ENCODE data around the gene DOCK6.
"Not testable (repeated sequence)": the region's sequence is repeated elsewhere in the genome, so short reads cannot be mapped to it uniquely, and the experiment has no call there.

The DOCK6 gene

DNA sequence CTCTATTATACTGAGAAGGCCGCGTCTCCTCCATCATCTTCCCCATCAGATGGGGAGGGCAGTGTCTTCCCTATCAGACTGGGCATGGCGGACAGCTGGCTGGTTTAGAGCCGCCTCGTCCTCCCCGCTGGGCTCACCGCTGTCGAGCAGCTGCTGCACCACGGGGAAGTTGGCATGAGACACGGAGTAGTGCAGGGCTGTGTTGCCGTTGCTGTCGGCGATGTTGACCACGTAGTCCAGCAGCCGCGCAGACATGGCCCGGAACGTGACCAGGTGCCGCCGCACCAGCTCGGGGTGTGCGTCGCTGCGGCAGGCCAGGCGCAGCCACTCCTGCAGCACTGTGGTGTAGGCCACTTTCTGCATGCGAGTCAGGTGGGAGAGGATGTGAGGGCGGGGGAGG, 88.0 kb downstream of the DOCK6 start:
- DNase-seq (ENCODE audit: low spot score), result no peak

DNA sequence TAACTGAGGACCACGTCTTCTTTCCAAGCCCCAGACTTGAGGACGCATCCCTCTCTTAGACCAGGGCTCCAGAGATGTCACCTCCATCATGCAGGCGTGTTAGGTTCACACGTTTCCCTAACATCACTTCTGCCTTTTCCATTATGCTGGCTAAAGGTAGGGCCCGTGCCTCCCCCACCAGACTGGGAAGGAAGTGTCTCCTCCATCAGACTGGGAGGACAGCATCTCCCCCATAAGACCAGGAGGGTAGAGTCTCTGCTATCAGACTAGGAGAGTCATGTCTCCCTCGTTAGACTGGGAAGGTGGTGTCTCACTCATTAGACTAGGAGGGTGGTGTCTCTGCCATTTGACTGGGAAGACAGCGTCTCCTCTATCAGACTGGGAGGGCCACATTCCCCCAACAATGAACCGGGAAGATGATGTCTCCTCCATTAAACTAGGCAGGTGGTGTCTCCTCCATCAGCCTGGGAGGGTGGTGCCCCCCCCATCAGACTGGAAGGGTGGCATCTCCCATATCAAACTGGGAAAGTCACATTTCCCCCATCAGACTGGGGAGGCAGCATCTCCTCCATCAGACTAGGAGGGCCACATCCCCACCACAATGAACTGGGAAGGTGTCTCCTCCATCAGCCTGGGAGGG, 88.7 kb downstream of the DOCK6 start:
- DNase-seq (ENCODE audit: low spot score), result no peak

DNA sequence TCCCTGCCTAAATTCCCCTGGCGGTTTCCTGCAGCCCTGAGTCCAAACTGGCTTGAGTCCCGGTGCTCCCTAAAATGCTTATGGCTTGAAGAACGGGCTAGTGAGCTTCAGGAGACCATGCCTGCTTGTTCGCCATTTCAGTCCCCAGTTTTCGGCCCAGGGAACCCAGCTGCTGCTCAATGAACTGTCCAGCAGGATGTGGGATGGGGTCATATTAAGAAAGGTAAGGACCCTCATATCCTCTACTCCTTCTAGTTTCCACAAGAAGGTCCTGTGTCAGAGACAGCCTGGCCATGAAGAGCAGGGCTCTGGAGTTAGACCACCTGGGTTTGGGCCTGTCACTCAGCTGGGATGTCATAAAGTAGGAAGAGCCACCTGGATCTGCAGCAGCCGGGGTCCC, 89.7 kb downstream of the DOCK6 start:
- no peak for DNase-seq (ENCODE audit: low spot score)

DNA sequence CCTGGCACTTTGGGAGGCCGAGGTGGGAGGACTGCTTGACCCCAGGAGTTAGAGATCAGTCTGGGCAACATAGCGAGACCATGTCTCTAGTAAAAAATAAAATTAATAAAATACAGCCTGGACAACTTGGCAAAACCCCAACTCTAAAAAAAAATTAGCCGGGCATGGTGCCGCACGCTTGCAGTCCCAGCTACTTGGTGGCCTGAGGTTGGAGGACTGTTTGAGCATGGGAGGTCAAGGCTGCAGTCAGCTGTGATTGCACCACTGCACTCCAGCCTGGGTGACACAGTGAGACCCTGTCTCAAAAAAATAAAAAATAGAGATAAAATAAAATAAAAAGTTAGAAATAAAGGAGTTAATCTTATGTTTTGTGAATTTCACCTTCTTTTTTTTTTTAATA, 91.2 kb downstream of the DOCK6 start:
- DNase-seq (ENCODE audit: low spot score), result no peak

DNA sequence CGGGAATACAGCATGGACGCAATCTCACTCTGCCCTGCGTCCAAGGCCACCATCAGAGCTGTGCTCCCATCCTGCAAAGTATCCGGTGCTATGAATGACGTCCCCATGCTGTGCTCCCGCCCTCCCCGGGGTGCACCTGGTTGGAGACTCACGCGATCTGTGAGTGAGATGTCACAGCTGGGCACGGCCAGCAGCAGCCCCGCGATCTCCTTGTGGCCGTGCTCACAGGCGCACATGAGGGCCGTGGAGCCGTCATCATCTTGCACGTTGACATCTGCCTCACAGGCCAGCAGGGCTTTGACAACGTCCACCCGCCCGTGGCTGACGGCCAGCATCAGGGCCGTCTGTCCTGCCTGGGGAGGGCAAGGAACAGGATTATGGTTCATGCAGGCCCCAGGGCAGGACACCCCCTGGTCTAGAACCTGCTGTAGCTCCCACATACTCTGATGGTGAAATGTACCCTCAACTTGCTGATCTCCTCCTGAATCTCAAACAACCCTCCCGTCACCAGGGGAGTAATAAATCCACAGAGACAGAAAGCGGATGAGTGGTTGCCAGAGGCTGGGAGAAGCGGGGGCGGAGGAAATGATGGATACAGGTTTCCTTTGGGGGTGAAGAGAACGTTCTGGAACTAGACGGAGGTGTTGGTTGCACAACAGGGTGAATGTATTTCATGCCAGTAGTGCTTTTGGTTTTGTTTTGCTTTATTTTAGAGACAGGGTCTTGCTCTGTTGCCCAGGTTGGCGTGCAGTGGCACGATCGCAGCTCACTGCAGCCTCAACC, 92.2 kb downstream of the DOCK6 start:
- DNase-seq (ENCODE audit: low spot score), result no peak

DNA sequence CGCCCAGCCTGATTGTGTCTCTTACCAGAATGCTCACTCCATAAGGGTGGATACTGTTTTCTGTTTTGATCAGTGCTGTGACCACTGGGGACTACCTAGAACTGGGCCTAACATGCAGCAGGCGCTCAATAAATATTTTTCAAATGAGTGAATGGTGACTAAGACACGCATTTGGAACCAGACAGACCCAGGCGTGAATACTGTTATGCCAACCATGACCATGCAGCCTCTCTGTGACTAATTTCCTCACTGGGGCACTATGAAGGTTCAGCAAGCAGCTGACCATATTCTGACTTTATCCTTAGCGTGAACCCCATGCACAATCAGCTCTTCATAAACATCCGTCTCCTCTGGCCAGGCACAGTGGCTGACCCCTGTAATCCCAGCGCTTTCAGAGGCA, 93.8 kb downstream of the DOCK6 start:
- peak; percentile 41 for DNase-seq (ENCODE audit: low spot score)

DNA sequence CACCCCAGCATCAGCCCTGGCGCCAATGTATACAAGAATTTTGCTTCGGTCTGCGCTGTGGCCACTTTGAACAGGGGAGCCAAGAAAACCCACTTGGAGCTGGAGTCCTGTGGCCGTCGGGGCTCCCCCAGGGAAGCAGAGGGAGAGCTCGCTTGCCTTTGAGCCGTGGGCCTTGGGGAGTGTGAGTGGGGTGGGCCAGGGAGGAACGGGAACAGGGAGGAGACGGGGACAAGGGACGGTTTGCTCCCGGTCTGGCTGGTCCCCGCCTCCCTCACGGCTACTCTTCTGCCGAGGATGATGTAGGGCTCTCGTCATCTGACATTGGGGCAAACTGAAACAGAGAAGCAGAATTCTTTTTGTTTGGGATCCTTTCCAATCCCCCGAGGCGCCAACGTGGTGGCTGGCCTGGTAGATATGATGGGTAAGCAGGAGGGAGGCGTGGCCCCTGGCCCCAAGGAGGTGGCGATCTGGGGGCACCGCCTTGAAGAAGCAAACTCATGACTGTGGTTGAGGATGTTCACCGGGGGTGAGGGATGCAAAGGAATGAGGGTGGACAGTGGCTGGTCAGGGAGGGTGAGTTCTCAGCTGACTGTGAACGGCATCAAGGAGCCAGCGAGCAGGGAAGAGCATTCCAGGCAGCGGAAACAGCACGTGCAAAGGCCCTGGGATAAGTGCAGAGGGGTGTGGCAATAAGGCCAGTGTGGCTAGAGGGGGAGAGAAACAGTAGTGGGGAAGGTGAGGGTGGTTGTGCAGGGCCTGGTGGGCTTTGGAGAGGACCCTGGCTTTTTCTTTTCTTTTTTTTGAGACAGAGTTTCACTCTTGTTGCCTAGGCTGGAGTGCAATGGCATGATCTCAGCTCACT, 95.8 kb downstream of the DOCK6 start:
- DNase-seq (ENCODE audit: low spot score), result no peak

DNA sequence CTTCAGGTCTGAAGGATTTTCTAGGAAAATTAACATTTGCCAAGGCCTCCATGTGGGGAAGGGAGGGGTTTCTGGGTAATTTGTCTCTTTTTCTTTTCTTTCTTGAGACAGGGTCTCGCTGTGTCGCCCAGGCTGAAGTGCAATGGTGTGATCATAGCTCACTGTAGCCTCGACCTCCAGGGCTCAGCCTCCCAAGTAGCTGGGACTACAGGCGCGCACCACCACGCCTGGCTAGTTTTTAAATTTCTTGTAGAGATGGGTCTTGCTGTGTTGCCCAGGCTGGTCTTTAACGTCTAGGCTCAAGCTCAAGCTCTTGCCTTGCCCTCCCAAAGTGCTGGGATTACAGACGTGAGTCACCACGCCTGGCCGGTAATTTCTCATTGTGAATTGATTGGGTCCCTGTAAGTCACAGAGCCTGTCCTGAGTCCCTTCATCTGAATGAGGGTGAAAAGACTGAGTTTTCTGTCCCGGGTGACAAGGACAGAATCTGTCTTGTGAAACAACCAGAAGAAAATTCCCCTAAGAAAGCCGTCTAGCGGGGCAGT, 96.8 kb downstream of the DOCK6 start:
- no peak for DNase-seq (ENCODE audit: low spot score)

DNA sequence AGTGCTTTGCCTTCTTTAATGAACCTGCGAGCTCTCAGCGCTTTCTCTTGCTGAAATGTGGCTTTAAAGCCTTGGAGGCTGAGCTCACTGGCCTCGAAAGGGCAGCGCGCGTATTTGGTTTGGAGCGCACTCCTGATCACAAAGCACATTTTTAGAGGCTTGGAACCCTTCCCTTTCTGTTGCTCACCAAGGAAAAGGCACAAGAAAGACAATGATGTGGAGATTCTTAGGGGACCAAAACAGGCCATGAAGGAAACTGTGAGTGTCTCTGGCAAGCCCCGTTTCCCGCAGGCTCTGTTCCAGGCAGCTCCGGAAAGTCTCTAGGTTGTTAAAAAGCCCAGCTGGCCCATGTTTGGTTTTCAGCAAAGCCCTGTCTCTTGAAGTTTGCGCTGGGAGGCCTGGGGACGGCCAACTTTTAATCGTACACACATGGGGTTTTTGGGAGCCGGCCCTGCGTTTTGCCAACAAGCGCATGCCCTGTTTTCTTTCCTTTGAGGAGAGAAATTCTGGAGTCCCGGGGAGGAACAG, 97.4 kb downstream of the DOCK6 start:
- DNase-seq (ENCODE audit: low spot score), result no peak

DNA sequence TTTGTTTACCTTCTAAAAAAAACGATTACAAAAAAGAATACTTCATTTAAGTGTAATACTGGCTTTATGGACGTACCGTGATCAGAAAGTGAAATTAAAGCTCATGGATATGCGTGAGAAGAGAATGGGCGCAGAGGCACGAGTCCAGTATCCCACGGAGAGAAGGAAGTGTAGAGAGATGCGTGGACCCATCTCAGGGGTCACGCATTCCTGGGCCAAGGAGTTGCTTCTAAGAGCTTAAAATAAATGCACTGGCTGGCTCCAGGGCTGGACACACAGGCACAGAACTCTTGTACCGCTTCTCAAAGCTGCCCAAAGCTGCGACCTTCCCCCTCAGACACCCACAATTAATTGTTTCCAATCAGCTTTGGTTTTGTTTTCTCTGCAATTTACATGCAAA, 98.0 kb downstream of the DOCK6 start:
- DNase-seq (ENCODE audit: low spot score), result no peak

DNA sequence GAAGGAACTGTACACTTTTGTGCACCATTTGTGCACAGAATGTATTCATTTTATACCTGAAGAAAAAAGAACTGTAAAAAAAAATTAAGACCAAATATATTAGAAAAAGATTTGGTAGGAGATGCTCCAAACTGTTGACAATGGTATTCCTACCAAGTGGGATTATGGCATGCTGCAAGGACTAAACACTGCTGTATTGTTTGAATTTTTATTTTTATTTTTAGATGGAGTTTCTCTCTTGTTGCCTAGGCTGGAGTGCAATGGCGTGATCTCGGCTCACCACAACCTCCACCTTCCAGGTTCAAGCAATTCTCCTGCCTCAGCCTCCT, 101.9 kb downstream of the DOCK6 start:
- not testable (repeated sequence) for DNase-seq (ENCODE audit: low spot score)

DNA sequence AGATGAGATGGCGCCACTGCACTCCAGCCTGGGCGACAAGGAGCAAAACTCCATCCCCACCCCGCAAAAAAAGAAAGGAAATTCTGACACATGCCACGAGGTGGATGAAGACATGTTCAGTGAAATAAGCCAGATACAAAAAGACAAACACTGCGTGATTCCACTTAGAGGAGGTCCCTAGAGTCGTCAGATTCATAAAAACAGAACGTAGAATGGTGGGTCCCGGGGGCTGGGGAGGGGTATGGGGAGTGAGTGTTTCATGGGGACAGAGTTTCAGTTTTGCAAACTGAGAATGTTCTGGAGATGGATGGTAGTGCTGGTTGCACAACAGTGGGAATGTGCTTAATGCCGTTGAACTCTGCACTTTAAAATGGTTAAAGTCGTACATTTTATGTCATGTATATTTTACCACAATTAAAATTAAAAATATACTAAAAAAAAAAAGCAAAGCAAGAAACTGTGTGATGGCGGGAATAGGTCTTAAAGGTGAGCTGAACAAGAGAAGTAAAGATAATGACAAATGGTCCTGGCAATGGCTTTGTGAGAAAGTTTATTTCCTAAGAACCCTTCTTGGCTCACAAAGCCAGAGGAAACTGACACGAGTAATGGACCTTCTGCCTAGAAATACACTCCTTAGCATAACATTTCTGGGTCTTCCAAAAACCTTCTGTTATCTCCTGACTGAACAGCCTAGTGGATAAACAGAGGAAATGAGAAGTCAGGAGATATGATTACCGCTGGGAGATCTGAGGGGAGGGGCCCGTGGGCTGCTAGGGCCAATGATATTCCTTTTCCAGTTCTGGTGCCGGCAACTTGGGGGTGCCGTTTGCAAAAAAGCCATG, 102.5 kb downstream of the DOCK6 start:
- no peak for DNase-seq (ENCODE audit: low spot score)

DNA sequence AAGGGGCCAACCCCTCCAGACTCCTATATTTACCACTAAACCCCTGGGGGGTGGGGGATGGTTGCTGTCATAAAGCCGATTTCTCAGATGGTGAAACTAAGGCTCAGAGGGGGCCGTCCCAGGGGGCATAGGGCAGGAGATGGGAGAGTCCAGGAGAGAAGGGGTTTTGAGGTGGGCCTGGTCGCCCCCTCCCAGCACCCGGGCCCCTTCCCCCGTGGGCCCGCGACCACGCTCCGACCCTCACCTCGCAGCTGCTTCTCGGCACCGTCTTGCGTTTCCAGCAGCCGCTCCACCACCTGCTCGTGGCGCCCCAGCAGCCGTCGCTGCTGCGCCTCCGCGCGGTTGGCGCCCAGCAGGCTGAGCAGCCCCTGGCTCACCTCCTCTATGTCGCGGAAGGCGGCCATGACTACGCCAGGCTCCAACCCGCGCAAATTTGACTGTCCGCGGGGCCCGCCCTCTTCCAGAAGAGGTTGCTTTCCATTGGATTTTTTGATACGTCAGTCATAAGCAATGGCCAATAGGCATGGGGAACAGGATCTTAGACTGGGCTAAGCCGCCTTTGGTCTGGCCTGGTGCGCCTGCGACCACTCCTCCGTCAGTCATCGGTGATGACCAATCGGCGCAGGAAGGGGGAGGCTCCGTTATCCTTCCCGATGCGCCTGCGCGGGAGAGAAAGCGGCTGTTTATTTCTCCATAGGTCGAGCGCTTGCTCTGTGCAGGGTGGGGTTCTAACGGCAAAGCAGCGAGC, 106.8 kb downstream of the DOCK6 start, which contains the start of gene SPC24:
Gene SPC24, minus strand, starts transcription at position 410 of the 748 bp plus-strand sequence. Its CDS starts 6 bp downstream, at position 404.
- peak; percentile 99 for DNase-seq (ENCODE audit: low spot score)

DNA sequence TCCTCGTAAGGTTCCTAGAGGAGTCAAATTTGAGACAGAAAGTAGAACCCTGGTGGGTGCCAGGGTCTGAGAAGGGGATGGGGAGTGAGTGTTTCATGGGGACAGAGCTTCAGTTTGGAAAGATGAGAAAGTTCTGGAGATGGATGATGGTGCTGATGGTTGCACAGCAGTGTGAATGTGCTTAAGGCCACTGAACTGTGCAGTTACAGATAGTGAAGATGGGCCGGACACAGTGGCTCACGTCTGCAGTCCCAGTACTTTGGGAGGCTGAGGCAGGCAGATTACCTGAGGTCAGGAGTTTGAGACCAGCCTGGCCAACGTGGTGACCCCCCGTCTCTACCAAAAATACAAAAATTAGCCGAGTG, 107.7 kb downstream of the DOCK6 start:
- DNase-seq (ENCODE audit: low spot score), result no peak

DNA sequence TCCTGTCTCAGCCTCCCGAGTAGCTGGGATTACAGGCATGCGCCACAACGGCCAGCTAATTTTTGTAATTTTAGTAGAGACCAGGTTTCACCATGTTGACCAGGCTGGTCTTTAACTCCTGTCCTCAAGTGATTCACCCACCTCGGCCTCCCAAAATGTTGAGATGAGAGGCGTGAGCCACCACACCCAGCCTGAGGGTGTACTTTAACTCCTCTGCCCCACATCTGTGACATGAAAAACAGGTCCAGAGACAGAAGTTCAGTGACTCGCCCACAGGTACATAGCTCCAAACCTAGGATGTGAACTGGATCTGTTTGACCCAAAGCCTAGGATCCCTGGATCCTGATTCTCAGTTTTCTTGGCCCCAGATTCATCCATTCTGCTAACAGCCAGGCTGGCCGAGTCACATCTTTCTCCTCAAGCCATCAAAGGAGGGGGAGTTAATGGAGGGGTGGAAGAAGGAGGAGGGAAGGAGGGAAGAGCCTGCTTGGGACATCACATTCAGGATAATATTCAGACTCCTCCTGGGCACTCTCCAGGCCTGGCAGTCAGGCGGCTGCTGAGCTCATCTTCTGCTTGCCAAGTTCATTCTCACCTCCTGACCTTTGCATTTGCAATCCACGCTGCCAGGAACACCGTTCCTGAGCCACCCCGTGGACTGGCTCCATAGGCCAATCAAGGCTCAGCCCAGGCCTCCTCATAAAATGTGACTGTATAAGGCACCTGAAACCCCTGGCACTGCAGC, 109.8 kb downstream of the DOCK6 start:
- no peak for DNase-seq (ENCODE audit: low spot score)

DNA sequence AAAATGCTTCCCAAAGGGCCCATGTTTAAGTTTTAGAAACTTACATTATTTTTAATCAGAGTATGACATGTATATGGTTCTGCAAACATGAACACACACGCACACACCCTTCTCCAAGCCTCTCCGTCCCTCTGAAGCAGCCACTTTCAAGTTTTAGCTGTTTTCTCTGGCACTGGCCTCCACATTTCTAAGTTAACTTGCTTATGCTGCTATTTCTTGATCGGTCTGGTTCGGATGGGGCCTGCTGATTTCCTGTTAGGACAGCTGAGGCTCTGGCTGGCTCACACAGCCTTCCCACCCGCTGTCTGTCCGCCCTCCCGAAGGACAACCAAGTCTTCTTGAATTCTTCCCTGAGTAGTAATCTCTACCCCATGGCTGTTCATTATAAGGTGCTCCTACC, 111.1 kb downstream of the DOCK6 start:
- no peak for DNase-seq (ENCODE audit: low spot score)
